Fibroblast of lung (primary cell): ENCODE measurements around the gene FH. TPM values are rescaled to one million over a fixed set of nuclear protein-coding genes. Genes with fewer than 3 reads are reported as not detected.

Source experiments
- DNase-seq, 2 donors: peaks; one replicate each; pipeline versions ENCODE4 v3.0.0 to v3.0.0-alpha.2; 2010; ENCODE audit warnings: low read depth in 2 of 2
- H2AFZ ChIP-seq: 2 replicates; pipeline ENCODE4 v1.5.1; 2012; ENCODE audit warnings: low read length, control low read depth, inconsistent platforms
- H3K27ac ChIP-seq: 2 replicates; pipeline ENCODE4 v1.5.1; 2011; ENCODE audit warnings: low read length, control low read depth; ENCODE audit not compliant: insufficient read depth
- H3K27me3 ChIP-seq: 2 replicates; pipeline ENCODE4 v1.5.1; 2011; ENCODE audit warnings: mild to moderate bottlenecking, low read length; ENCODE audit not compliant: control insufficient read depth, insufficient read depth
- H3K36me3 ChIP-seq: 2 replicates; pipeline ENCODE4 v1.5.1; 2011; ENCODE audit warnings: low read length; ENCODE audit not compliant: control insufficient read depth, insufficient read depth
- H3K4me1 ChIP-seq: 2 replicates; pipeline ENCODE4 v1.5.1; 2011; ENCODE audit warnings: low read length; ENCODE audit not compliant: control insufficient read depth, insufficient read depth; ENCODE audit errors: extremely low read depth
- H3K4me2 ChIP-seq: 2 replicates; pipeline ENCODE4 v1.5.1; 2011; ENCODE audit warnings: low read length, control low read depth; ENCODE audit not compliant: insufficient read depth; ENCODE audit errors: extremely low read depth
- H3K4me3 ChIP-seq, 4 experiments: fragments of 200-600 bp in 1 of 4; sonication (generic) in 1 of 4; replicated peaks in 1 of 4; 2 replicates each; pipeline ENCODE4 v1.5.1; 2011 to 2016; ENCODE audit warnings: low read length in 4 of 4, low read depth in 3 of 4, mild to moderate bottlenecking in 3 of 4, control low read depth in 2 of 4, inconsistent platforms in 1 of 4, mixed read lengths in 1 of 4; ENCODE audit not compliant: insufficient read depth in 1 of 4; ENCODE audit errors: control extremely low read depth in 1 of 4
- H3K79me2 ChIP-seq: 2 replicates; pipeline ENCODE4 v1.5.1; 2012; ENCODE audit warnings: mild to moderate bottlenecking, low read length, inconsistent platforms; ENCODE audit not compliant: control insufficient read depth, insufficient read depth
- H3K9ac ChIP-seq: 2 replicates; pipeline ENCODE4 v1.5.1; 2011; ENCODE audit warnings: mild to moderate bottlenecking, low read length, control low read depth; ENCODE audit not compliant: insufficient read depth
- H3K9me3 ChIP-seq: 2 replicates; pipeline ENCODE4 v1.5.1; 2012; ENCODE audit warnings: low read depth, low read length; ENCODE audit not compliant: control insufficient read depth, insufficient read depth
- H4K20me1 ChIP-seq: 2 replicates; pipeline ENCODE4 v1.5.1; 2011; ENCODE audit warnings: low read length; ENCODE audit not compliant: control insufficient read depth, insufficient read depth; ENCODE audit errors: extremely low read depth
- CTCF ChIP-seq, 2 donors: IDR thresholded peaks in 1 of 2; conservative IDR thresholded peaks in 1 of 2; 1 replicate in 1 of 2; 2 replicates in 1 of 2; pipeline ENCODE4 v1.5.1; 2011 to 2012; ENCODE audit warnings: low read length in 2 of 2, control low read depth in 1 of 2, inconsistent platforms in 1 of 2, low read depth in 1 of 2, mild to moderate bottlenecking in 1 of 2
- EZH2 ChIP-seq: IDR thresholded peaks from 2 replicates; pipeline ENCODE4 v1.5.1; 2012; ENCODE audit warnings: low read length, control low read depth, mild to moderate bottlenecking; ENCODE audit errors: missing control alignments
- polyA plus RNA-seq, 2 donors: library from polyadenylated mRNA; depleted of rRNA in 1 of 2; stranded (reverse) in 1 of 2; unstranded in 1 of 2; fragments of >200 nt; gene quantifications; 2 replicates each; pipeline ENCODE4 v1.2.1, GENCODE V29; 2011 to 2012; ENCODE audit warnings: missing spikeins in 1 of 2
- total RNA-seq: library from RNA; depleted of rRNA; stranded (reverse); fragments of >200 nt; gene quantifications from 2 replicates; pipeline ENCODE4 v1.2.1, GENCODE V29; 2014

Gene FH
- total and polyA plus RNA-seq, 2 donors (not counting 1 experiment from before 2014, with no cell fraction given): 118 TPM

DNA sequence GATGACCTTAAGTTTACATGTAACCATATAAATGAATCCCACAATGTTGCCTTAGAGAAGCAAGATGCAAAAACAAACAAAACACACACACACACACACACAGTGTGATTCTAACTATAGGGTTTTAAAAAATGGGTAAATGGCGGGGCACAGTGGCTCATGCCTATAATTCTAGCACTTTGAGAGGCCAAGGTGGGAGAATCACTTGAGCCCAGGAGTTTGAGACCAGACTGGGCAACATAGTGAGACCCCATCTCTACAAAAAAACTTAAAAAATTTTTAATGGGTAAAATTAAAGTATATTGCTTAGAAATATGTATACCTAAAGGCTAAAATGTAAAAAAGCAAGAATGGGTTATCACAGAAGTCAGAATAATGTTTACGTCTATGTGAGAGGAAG, 28.5 kb upstream of the FH start:
- H3K4me2 ChIP-seq: no peak overlapping the region
- no peak for DNase-seq
- H3K36me3 ChIP-seq: no peaks in the 10 kb centered on the region
- no peaks in the 10 kb centered on the region for H3K27me3 ChIP-seq
- H2AFZ ChIP-seq: no peak overlapping the region
- no peak overlapping the region for H3K4me3 ChIP-seq
- no peaks in the 10 kb centered on the region for H3K4me1 ChIP-seq
- H3K79me2 ChIP-seq: no peaks in the 10 kb centered on the region
- H4K20me1 ChIP-seq: no peaks in the 10 kb centered on the region
- H3K9me3 ChIP-seq: no peaks in the 10 kb centered on the region
- TF ChIP-seq EZH2 (no peak), CTCF (conservative IDR thresholded peaks at IDR 0.05 in 1 of 2, IDR thresholded peaks at IDR 0.05 in 1 of 2; ENCODE audit: low read depth in 1 of 2, low read length in 2 of 2) (no peak)
- no peak overlapping the region for H3K27ac ChIP-seq
- H3K9ac ChIP-seq: no peak overlapping the region

DNA sequence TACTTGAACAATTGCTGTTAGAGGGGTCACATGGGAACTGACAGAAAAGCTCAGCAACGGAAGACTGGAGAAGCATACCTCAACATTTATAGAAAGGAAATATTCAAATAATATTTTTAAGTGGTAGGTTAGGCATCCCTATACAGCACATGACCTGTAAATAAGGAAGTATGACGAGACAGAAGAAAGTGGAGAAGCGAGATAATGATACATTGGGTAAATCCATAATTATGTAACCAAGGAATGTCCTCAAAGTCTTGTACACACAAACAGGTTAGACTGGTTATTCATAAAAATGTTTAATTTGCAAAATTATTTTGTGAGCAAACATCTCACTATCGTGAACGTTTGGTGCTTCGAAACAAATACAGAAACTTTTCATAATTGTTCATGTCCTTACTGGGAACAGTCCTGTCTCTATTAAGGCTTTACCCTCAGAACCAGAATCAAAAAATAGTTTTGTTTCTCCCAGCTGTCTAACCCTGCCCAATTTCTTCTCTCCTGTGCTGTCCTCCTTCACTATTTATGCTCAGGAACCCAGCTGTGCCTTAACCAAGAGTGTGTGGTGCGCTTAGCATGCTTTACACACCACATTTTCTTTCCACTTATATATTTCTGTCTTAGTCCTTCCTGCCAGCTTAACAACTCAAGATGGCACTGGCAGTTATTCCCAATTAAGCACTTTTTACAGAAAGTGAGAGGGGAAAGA, 22.8 kb upstream of the FH start:
- TF ChIP-seq CTCF (conservative IDR thresholded peaks at IDR 0.05 in 1 of 2, IDR thresholded peaks at IDR 0.05 in 1 of 2; ENCODE audit: low read depth in 1 of 2, low read length in 2 of 2) (no peak), EZH2 (no peak)
- H3K79me2 ChIP-seq: no peaks in the 10 kb centered on the region
- H4K20me1 ChIP-seq: no peaks in the 10 kb centered on the region
- H3K9me3 ChIP-seq: no peaks in the 10 kb centered on the region
- H3K4me3 ChIP-seq: no peak overlapping the region
- no peak overlapping the region for H2AFZ ChIP-seq
- no peaks in the 10 kb centered on the region for H3K36me3 ChIP-seq
- H3K9ac ChIP-seq: no peak overlapping the region
- no peak for DNase-seq
- H3K4me1 ChIP-seq: no peaks in the 10 kb centered on the region
- H3K27ac ChIP-seq: no peak overlapping the region
- no peak overlapping the region for H3K4me2 ChIP-seq
- no peaks in the 10 kb centered on the region for H3K27me3 ChIP-seq

GRCh38 chr1:241536969-241537368, 17.4 kb upstream of the FH start:
- no peak overlapping the region for H3K4me3 ChIP-seq
- no peaks in the 10 kb centered on the region for H4K20me1 ChIP-seq

More at GRCh38 chr1:241536969-241537368, 17.4 kb upstream of the FH start:
- Histone ChIP-seq H3K79me2 (no peaks in the 10 kb centered on the region), H3K36me3 (no peaks in the 10 kb centered on the region), H3K9me3 (no peaks in the 10 kb centered on the region), H3K4me1 (no peaks in the 10 kb centered on the region), H3K4me2 (no peak overlapping the region), H2AFZ (no peak overlapping the region), H3K27ac (no peak overlapping the region), H3K27me3 (peaks cover 3% of the 10 kb centered on the region), H3K9ac (no peak overlapping the region)
- TF ChIP-seq CTCF (conservative IDR thresholded peaks at IDR 0.05 in 1 of 2, IDR thresholded peaks at IDR 0.05 in 1 of 2; ENCODE audit: low read depth in 1 of 2, low read length in 2 of 2): no peak
- no peak for TF ChIP-seq EZH2
- DNase-seq: no peak
